Measurements from ENCODE around the gene PPP1R17. TPM values are rescaled to one million over a fixed set of nuclear protein-coding genes. Genes with fewer than 3 reads are reported as not detected.

The PPP1R17 gene
- total and polyA plus RNA-seq, 2 experiments from 2014 or later = 0.52 to 2.4 TPM

DNA sequence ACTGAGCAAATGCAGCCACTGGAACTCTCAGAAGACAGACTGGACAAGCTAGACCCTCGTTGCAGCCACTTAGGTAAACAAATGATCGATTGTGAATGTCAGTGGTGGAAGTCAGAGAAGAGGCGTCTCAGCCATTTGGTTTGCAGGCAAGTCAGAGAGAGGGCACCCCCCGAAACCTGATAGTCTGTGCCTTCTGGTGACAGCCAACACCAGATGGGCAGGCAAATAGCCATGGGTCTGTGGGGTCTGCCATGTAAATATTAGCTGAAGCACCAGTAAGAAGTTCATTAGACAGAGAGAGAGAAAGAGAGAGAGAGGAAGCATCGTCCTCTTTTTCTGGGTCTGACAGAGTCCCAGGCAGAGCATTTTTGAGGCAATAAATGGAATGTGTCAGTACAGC is 5.4 kb downstream of the PPP1R17 start (continued):
- TF ChIP-seq EZH2phosphoT487 (IDR thresholded peaks at IDR 0.05; ENCODE audit: unreplicated experiment) (no peak), NANOG (IDR thresholded peaks at IDR 0.05; ENCODE audit: borderline replicate concordance) (no peak), POLR2AphosphoS5 (IDR thresholded peaks at IDR 0.05; ENCODE audit: low read depth) (no peak), CREB1 (CRISPR knock-in tag; IDR thresholded peaks at IDR 0.05; ENCODE audit: low read depth) (no peak), CTCF (conservative IDR thresholded peaks at IDR 0.05; ENCODE audit: low read depth in 2 of 2) (no peak), STAT1 (IDR thresholded peaks at IDR 0.05; ENCODE audit: unreplicated experiment) (no peak), ZNF331 (CRISPR knock-in tag; IDR thresholded peaks at IDR 0.05; ENCODE audit: low read depth) (no peak)
- TF ChIP-seq, protein P1, sequence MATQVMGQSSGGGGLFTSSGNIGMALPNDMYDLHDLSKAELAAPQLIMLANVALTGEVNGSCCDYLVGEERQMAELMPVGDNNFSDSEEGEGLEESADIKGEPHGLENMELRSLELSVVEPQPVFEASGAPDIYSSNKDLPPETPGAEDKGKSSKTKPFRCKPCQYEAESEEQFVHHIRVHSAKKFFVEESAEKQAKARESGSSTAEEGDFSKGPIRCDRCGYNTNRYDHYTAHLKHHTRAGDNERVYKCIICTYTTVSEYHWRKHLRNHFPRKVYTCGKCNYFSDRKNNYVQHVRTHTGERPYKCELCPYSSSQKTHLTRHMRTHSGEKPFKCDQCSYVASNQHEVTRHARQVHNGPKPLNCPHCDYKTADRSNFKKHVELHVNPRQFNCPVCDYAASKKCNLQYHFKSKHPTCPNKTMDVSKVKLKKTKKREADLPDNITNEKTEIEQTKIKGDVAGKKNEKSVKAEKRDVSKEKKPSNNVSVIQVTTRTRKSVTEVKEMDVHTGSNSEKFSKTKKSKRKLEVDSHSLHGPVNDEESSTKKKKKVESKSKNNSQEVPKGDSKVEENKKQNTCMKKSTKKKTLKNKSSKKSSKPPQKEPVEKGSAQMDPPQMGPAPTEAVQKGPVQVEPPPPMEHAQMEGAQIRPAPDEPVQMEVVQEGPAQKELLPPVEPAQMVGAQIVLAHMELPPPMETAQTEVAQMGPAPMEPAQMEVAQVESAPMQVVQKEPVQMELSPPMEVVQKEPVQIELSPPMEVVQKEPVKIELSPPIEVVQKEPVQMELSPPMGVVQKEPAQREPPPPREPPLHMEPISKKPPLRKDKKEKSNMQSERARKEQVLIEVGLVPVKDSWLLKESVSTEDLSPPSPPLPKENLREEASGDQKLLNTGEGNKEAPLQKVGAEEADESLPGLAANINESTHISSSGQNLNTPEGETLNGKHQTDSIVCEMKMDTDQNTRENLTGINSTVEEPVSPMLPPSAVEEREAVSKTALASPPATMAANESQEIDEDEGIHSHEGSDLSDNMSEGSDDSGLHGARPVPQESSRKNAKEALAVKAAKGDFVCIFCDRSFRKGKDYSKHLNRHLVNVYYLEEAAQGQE (IDR thresholded peaks at IDR 0.05; ENCODE audit: unreplicated experiment) = no peak
- TF ChIP-seq, protein P2, sequence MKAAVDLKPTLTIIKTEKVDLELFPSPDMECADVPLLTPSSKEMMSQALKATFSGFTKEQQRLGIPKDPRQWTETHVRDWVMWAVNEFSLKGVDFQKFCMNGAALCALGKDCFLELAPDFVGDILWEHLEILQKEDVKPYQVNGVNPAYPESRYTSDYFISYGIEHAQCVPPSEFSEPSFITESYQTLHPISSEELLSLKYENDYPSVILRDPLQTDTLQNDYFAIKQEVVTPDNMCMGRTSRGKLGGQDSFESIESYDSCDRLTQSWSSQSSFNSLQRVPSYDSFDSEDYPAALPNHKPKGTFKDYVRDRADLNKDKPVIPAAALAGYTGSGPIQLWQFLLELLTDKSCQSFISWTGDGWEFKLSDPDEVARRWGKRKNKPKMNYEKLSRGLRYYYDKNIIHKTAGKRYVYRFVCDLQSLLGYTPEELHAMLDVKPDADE (IDR thresholded peaks at IDR 0.05) = no peak

- DNase-seq (ENCODE audit: low spot score) = no peak
- H3K9me3 Mint-ChIP-seq = no peaks in the 10 kb centered on the region
- Histone ChIP-seq H3K4me2 (no peak overlapping the region), H3F3A (replicated peaks; ENCODE audit: low read depth) (peaks cover 3% of the 10 kb centered on the region; the same call in 1 of the 2 replicates), H3K36me3 (ENCODE audit: insufficient read depth) (no peaks in the 10 kb centered on the region), H3K4me1 (ENCODE audit: insufficient read depth) (peaks cover 37% of the 10 kb centered on the region), H4K20me1 (replicated peaks; ENCODE audit: insufficient read depth) (no peaks in the 10 kb centered on the region), H3K79me2 (replicated peaks; ENCODE audit: insufficient read depth) (no peaks in the 10 kb centered on the region), H2AFZ (no peak overlapping the region; the same call in 1 of the 2 replicates), H3K4me3 (no peak overlapping the region), H3K27ac (ENCODE audit: low read depth) (no peak overlapping the region), H3K27me3 (ENCODE audit: insufficient read depth) (no peaks in the 10 kb centered on the region), H3K9me2 (ENCODE audit: insufficient read depth) (no peaks in the 10 kb centered on the region)
- H3K27me3 Mint-ChIP-seq (ENCODE audit: insufficient read depth, low read depth, poor library complexity) = peaks cover 2% of the 10 kb centered on the region
- peaks cover 37% of the 10 kb centered on the region for H3K4me1 Mint-ChIP-seq
- ATAC-seq = no peak
- H3K4me3 Mint-ChIP-seq = no peak overlapping the region
- no peaks in the 10 kb centered on the region for H3K36me3 Mint-ChIP-seq (ENCODE audit: low read depth)
- no peak overlapping the region; the same call in 1 of the 2 replicates for H3K27ac Mint-ChIP-seq
- TF ChIP-seq POLR2AphosphoS5 (IDR thresholded peaks at IDR 0.05; ENCODE audit: low read depth) (no peak), ZNF462 (CRISPR knock-in tag; IDR thresholded peaks at IDR 0.05) (no peak), ZNF331 (CRISPR knock-in tag; IDR thresholded peaks at IDR 0.05; ENCODE audit: low read depth) (no peak), EZH2phosphoT487 (IDR thresholded peaks at IDR 0.05; ENCODE audit: unreplicated experiment) (no peak)
These were observed 5.9 kb downstream of the PPP1R17 start for GRCh38 chr7:31692871-31693270.
